Loucy (cell line): Measurements from ENCODE around the gene CUBN.

Source experiments
- H2AFZ ChIP-seq: fragments of 200-600 bp; sonication (generic); 2 replicates; pipeline ENCODE4 v1.6.0; 2016; ENCODE audit warnings: antibody characterized with exemption, mild to moderate bottlenecking, low read length, moderate library complexity
- H3F3A ChIP-seq: fragments of 200-600 bp; 2 replicates; pipeline ENCODE4 v1.6.0; 2016; ENCODE audit warnings: antibody characterized with exemption, low read depth, mild to moderate bottlenecking
- H3K27me3 ChIP-seq: fragments of 200-600 bp; sonication (generic); 2 replicates; pipeline ENCODE4 v1.6.1; 2014; ENCODE audit warnings: low read length, mild to moderate bottlenecking; ENCODE audit not compliant: insufficient read depth, poor library complexity, severe bottlenecking
- H3K36me3 ChIP-seq: fragments of 200-600 bp; sonication (generic); 2 replicates; pipeline ENCODE4 v1.6.1; 2016; ENCODE audit warnings: low read length; ENCODE audit not compliant: insufficient read depth
- H3K4me1 ChIP-seq: fragments of 200-600 bp; sonication (generic); 2 replicates; pipeline ENCODE4 v1.5.1; 2014; ENCODE audit warnings: low read length, mild to moderate bottlenecking; ENCODE audit not compliant: insufficient read depth, poor library complexity, severe bottlenecking
- H3K4me2 ChIP-seq: fragments of 200-600 bp; sonication (generic); 2 replicates; pipeline ENCODE4 v1.6.0; 2014; ENCODE audit warnings: antibody characterized with exemption, low read length, low read depth, mild to moderate bottlenecking; ENCODE audit not compliant: poor library complexity, severe bottlenecking
- H3K4me3 ChIP-seq: fragments of 200-600 bp; sonication (generic); 2 replicates; pipeline ENCODE4 v1.5.1; 2014; ENCODE audit warnings: low read length, mild to moderate bottlenecking, mixed read lengths; ENCODE audit not compliant: poor library complexity, severe bottlenecking
- H3K79me2 ChIP-seq: fragments of 200-600 bp; sonication (generic); 2 replicates; pipeline ENCODE4 v1.6.1; 2014; ENCODE audit warnings: low read length; ENCODE audit not compliant: insufficient read depth
- H3K9ac ChIP-seq: fragments of 200-600 bp; sonication (generic); 2 replicates; pipeline ENCODE4 v1.6.0; 2014; ENCODE audit warnings: mild to moderate bottlenecking, low read depth, low read length, moderate library complexity; ENCODE audit not compliant: poor library complexity, severe bottlenecking
- H3K9me2 ChIP-seq: fragments of 200-600 bp; sonication (generic); replicated peaks from 2 replicates; pipeline ENCODE4 v1.6.1; 2016; ENCODE audit warnings: low read depth, low read length, mixed read lengths
- H3K9me3 ChIP-seq: fragments of 200-600 bp; sonication (generic); 2 replicates; pipeline ENCODE4 v1.6.1; 2014; ENCODE audit warnings: mild to moderate bottlenecking, antibody characterized with exemption, low read length, low read depth; ENCODE audit not compliant: insufficient read depth
- H4K20me1 ChIP-seq: fragments of 200-600 bp; sonication (generic); 2 replicates; pipeline ENCODE4 v1.6.0; 2014; ENCODE audit warnings: antibody characterized with exemption, low read length, mild to moderate bottlenecking; ENCODE audit not compliant: insufficient read depth, poor library complexity, severe bottlenecking
- CTCF ChIP-seq: fragments of 200-600 bp; sonication (generic); conservative IDR thresholded peaks from 2 replicates; pipeline ENCODE4 v1.5.1; 2014; ENCODE audit warnings: mild to moderate bottlenecking, antibody characterized with exemption, low read length
- EZH2phosphoT487 ChIP-seq: fragments of 200-600 bp; IDR thresholded peaks from 2 replicates; pipeline ENCODE4 v1.6.1; 2018; ENCODE audit warnings: antibody characterized with exemption, mild to moderate bottlenecking, moderate library complexity, borderline replicate concordance

Gene CUBN

GRCh38 chr10:16960551-16960950 is 169.1 kb downstream of the CUBN start:
- Histone ChIP-seq H3K79me2 (no peaks in the 10 kb centered on the region), H3K9ac (no peak overlapping the region), H3K36me3 (no peaks in the 10 kb centered on the region), H3F3A (no peaks in the 10 kb centered on the region), H3K4me1 (no peaks in the 10 kb centered on the region), H3K4me3 (no peak overlapping the region), H3K27me3 (no peaks in the 10 kb centered on the region), H3K4me2 (no peak overlapping the region), H4K20me1 (no peaks in the 10 kb centered on the region), H2AFZ (no peak overlapping the region; the same call in 1 of the 2 replicates), H3K9me2 (no peaks in the 10 kb centered on the region), H3K9me3 (no peaks in the 10 kb centered on the region)
- no peak for TF ChIP-seq CTCF
- no peak for TF ChIP-seq EZH2phosphoT487

GRCh38 chr10:16957038-16957437 is 172.6 kb downstream of the CUBN start:
- TF ChIP-seq CTCF (no peak), EZH2phosphoT487 (no peak)
- Histone ChIP-seq H3K9me2 (no peaks in the 10 kb centered on the region), H3K4me1 (peaks cover 10% of the 10 kb centered on the region)

GRCh38 chr10:16954280-16955030 is 175.2 kb downstream of the CUBN start:
- no peak overlapping the region for H2AFZ ChIP-seq
- no peak for TF ChIP-seq CTCF
- no peak for TF ChIP-seq EZH2phosphoT487

More at GRCh38 chr10:16957038-16957437, 172.6 kb downstream of the CUBN start:
- no peaks in the 10 kb centered on the region for H3K36me3 ChIP-seq
- no peaks in the 10 kb centered on the region for H3K79me2 ChIP-seq
- no peak overlapping the region for H3K9ac ChIP-seq
- no peaks in the 10 kb centered on the region for H3F3A ChIP-seq
- H3K4me3 ChIP-seq, result no peak overlapping the region
- H3K27me3 ChIP-seq, result no peaks in the 10 kb centered on the region
- H3K9me3 ChIP-seq, result no peaks in the 10 kb centered on the region
- H3K4me2 ChIP-seq, result no peak overlapping the region
- no peak overlapping the region for H2AFZ ChIP-seq
- H4K20me1 ChIP-seq, result no peaks in the 10 kb centered on the region

More at GRCh38 chr10:16954280-16955030, 175.2 kb downstream of the CUBN start:
- Histone ChIP-seq H3K4me3 (no peak overlapping the region), H4K20me1 (no peaks in the 10 kb centered on the region), H3K27me3 (no peaks in the 10 kb centered on the region), H3F3A (no peaks in the 10 kb centered on the region), H3K79me2 (no peaks in the 10 kb centered on the region), H3K36me3 (no peaks in the 10 kb centered on the region), H3K4me1 (peaks cover 26% of the 10 kb centered on the region), H3K9me3 (no peaks in the 10 kb centered on the region), H3K9me2 (no peaks in the 10 kb centered on the region), H3K9ac (no peak overlapping the region), H3K4me2 (no peak overlapping the region)
